Hepatocyte (in vitro differentiated cells): ENCODE measurements around the gene GPATCH4.

Experiments used
- CTCF ChIP-seq: fragments of 200-600 bp; sonication (generic); IDR thresholded peaks from 2 replicates; pipeline ENCODE4 v1.5.1; 2016; ENCODE audit warnings: antibody characterized with exemption, mild to moderate bottlenecking; ENCODE audit not compliant: poor library complexity
- EZH2 ChIP-seq: fragments of 200-600 bp; sonication (generic); IDR thresholded peaks from 2 replicates; pipeline ENCODE4 v1.6.1; 2016; ENCODE audit warnings: antibody characterized with exemption, mild to moderate bottlenecking, borderline replicate concordance
- EZH2phosphoT487 ChIP-seq: fragments of 200-600 bp; sonication (generic); IDR thresholded peaks from one replicate; pipeline ENCODE4 v1.6.1; 2018; ENCODE audit warnings: antibody characterized with exemption, mild to moderate bottlenecking, low read depth, moderate library complexity; ENCODE audit not compliant: unreplicated experiment, severe bottlenecking

- TF ChIP-seq CTCF, result no peak
- TF ChIP-seq EZH2, result no peak
- no peak for TF ChIP-seq EZH2phosphoT487
Observed at GRCh38 chr1:156554971-156555370, 46.3 kb downstream of the GPATCH4 start.
